A673 (cell line): ENCODE data around the gene ATP1A1. TPM values are rescaled to one million over a fixed set of nuclear protein-coding genes. Genes with fewer than 3 reads are reported as not detected.

Source experiments
- BruUV-seq: library from RNA; stranded (reverse); fragments of 400-500 nt; replicated peaks from 2 replicates; lab custom pipeline; 2021; lab: Mats Ljungman, UMichigan
- CTCF ChIA-PET: fragments of 300-600 bp; sonication (Branson Sonifier 250); formaldehyde crosslinking; loops from one replicate; lab custom pipeline; 2022; ENCODE audit warnings: antibody characterized with exemption; lab: Charles Lee
- POLR2A ChIA-PET: fragments of 300-600 bp; sonication (Branson Sonifier 250); formaldehyde crosslinking; loops from one replicate; lab custom pipeline; 2022; ENCODE audit warnings: antibody characterized with exemption; ENCODE audit not compliant: low non-redundant PET; lab: Charles Lee
- DNase-seq: peaks from one replicate; pipeline ENCODE4 v3.0.0-alpha.2; 2015; ENCODE audit warnings: low spot score
- H3K27ac ChIP-seq: fragments of 200-600 bp; sonication (generic); 2 replicates; pipeline ENCODE4 v1.5.1; 2016; ENCODE audit warnings: mixed run types, low read depth, mild to moderate bottlenecking, mixed read lengths, antibody characterized with exemption, low read length; ENCODE audit not compliant: poor library complexity, severe bottlenecking
- H3K27me3 ChIP-seq: fragments of 200-600 bp; sonication (generic); replicated peaks from 2 replicates; pipeline ENCODE4 v1.6.1; 2017; ENCODE audit warnings: mixed run types, low read depth, mild to moderate bottlenecking, mixed read lengths, antibody characterized with exemption, low read length; ENCODE audit not compliant: insufficient read depth, poor library complexity
- H3K36me3 ChIP-seq: fragments of 200-600 bp; sonication (generic); 2 replicates; pipeline ENCODE4 v1.6.1; 2016; ENCODE audit warnings: mixed run types, mild to moderate bottlenecking, mixed read lengths, antibody characterized with exemption, low read length; ENCODE audit not compliant: insufficient read depth, poor library complexity, severe bottlenecking
- H3K4me1 ChIP-seq: fragments of 200-600 bp; sonication (generic); 2 replicates; pipeline ENCODE4 v1.6.1; 2017; ENCODE audit warnings: mixed run types, mild to moderate bottlenecking, mixed read lengths, antibody characterized with exemption, low read length; ENCODE audit not compliant: insufficient read depth, poor library complexity, severe bottlenecking
- H3K4me3 ChIP-seq: fragments of 200-600 bp; sonication (generic); 2 replicates; pipeline ENCODE4 v1.5.1; 2016; ENCODE audit warnings: low read depth, mixed run types, mild to moderate bottlenecking, mixed read lengths, low read length; ENCODE audit not compliant: poor library complexity, severe bottlenecking
- H3K9me3 ChIP-seq: fragments of 200-600 bp; sonication (generic); 2 replicates; pipeline ENCODE4 v1.6.1; 2016; ENCODE audit warnings: mixed run types, low read depth, mild to moderate bottlenecking, mixed read lengths, antibody characterized with exemption, low read length; ENCODE audit not compliant: poor library complexity, severe bottlenecking
- EZH2 ChIP-seq: fragments of 200-600 bp; sonication (generic); IDR thresholded peaks from 2 replicates; pipeline ENCODE4 v1.6.1; 2017; ENCODE audit warnings: borderline replicate concordance, low read depth, mild to moderate bottlenecking, mixed read lengths, antibody characterized with exemption, low read length; ENCODE audit not compliant: poor library complexity, severe bottlenecking
- intact Hi-C: fragments of 100-400 bp; cut with micrococcal nuclease; formaldehyde crosslinking; loops from one replicate; pipeline ENCODE4 v1.10.0; 2022; ENCODE audit not compliant: unreplicated experiment
- total RNA-seq: library from RNA; stranded (reverse); gene quantifications from 2 replicates; pipeline ENCODE4 v1.2.3, GENCODE V29; 2021
- TF ChIP-seq, protein P1 (sequence below): fragments of 300-800, 200-600 bp; sonication (generic); conservative IDR thresholded peaks from 2 replicates; pipeline ENCODE4 v1.5.1; 2017; ENCODE audit warnings: low read depth, mild to moderate bottlenecking, antibody characterized with exemption, low read length, moderate library complexity, mixed read lengths

Gene ATP1A1
- total RNA-seq, 1 experiment from 2014 or later: 1,420 TPM

DNA sequence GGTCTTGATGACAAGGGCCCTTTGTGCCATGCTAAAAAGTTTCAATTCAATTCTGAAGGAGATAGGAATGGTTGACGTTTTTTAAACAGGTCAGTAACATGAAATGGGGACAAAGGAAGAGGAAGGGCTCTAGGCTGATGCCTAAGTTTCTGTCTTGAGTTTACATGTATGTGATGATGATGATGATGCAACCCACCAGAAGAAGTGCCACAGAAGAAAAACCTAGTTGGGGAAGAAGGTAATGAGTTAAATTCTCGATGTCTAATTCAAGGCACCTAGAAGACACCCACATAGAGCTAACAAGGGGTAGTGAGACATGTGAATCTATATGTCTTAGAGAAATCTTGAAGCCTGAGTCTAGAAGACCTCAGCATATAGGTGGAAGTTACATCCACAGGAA, 44.4 kb upstream of the ATP1A1 start:
- intact Hi-C loops: no loop called here
- no peaks in the 10 kb centered on the region for H3K36me3 ChIP-seq
- H3K4me1 ChIP-seq: peaks cover 11% of the 10 kb centered on the region
- H3K27ac ChIP-seq: no peak overlapping the region
- no peak for TF ChIP-seq EZH2
- TF ChIP-seq, protein P1, sequence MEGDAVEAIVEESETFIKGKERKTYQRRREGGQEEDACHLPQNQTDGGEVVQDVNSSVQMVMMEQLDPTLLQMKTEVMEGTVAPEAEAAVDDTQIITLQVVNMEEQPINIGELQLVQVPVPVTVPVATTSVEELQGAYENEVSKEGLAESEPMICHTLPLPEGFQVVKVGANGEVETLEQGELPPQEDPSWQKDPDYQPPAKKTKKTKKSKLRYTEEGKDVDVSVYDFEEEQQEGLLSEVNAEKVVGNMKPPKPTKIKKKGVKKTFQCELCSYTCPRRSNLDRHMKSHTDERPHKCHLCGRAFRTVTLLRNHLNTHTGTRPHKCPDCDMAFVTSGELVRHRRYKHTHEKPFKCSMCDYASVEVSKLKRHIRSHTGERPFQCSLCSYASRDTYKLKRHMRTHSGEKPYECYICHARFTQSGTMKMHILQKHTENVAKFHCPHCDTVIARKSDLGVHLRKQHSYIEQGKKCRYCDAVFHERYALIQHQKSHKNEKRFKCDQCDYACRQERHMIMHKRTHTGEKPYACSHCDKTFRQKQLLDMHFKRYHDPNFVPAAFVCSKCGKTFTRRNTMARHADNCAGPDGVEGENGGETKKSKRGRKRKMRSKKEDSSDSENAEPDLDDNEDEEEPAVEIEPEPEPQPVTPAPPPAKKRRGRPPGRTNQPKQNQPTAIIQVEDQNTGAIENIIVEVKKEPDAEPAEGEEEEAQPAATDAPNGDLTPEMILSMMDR: no peak
- H3K9me3 ChIP-seq: no peaks in the 10 kb centered on the region
- H3K27me3 ChIP-seq: no peaks in the 10 kb centered on the region
- no peak overlapping the region for H3K4me3 ChIP-seq
- no TSS peak for BruUV-seq
- ChIA-PET POLR2A (no interaction called here), CTCF (no interaction called here)
- DNase-seq: no peak

DNA sequence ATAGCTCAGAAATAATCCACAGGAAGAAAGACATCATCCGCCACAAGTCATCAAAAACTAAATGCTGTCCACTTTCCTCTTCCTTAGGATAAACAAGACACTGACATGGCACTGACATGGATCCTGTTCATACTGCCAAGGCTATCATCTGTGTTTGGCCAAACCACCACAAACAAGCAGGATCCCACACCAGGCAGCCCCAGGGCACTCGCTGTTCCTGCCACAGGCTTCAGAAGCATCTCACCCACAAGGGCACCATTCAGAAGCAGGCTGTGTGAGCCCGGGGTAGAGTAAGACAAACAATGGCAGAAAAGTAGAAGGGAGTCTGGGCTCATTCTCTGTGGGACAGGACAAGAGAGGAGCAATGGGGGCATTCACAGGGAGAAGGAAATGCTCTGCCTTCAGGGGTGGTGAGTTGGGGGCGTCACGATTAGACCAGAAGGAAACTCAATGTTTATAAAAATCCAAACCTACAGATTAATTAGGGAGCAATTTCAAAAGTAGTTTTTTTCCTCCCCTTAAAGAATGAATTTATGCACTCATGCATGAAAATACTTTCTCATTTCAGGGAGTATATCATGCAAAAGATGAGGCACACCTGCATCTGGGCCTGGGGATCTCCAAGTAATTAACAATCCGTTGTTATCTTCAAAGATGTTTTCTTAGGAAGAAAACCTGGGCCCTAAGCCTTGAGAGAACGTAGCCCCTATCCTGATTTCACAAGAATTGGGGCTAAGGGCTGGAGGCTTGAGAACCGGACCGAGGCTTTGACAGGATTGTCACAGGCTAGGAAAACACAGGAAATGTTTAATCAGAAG, 43.3 kb upstream of the ATP1A1 start:
- Histone ChIP-seq H3K4me1 (peaks cover 21% of the 10 kb centered on the region), H3K9me3 (no peaks in the 10 kb centered on the region), H3K36me3 (no peaks in the 10 kb centered on the region), H3K27me3 (no peaks in the 10 kb centered on the region), H3K4me3 (no peak overlapping the region), H3K27ac (no peak overlapping the region)
- no TSS peak for BruUV-seq
- DNase-seq: peak; percentile 46
- intact Hi-C loops: no loop called here
- TF ChIP-seq, protein P1: no peak
- no peak for TF ChIP-seq EZH2
- ChIA-PET POLR2A (no interaction called here), CTCF (no interaction called here)

DNA sequence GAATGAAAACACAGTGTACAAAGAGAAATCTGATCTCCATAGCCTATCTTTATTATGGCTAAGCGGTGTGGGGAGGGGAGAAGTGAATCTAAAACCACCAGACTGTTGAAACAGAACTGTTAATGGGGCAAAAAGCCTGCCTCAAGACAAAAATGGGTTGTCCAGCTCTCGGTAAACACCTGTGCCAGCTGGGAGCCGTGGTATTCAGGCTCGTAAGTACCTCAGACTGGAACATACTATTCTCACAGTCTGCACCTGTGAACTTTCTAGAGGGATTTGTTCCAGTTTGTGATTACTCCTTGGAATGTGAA, 42.7 kb upstream of the ATP1A1 start:
- BruUV-seq: no TSS peak
- ChIA-PET POLR2A (no interaction called here), CTCF (no interaction called here)
- no peaks in the 10 kb centered on the region for H3K27me3 ChIP-seq
- no peaks in the 10 kb centered on the region for H3K9me3 ChIP-seq
- intact Hi-C loops: no loop called here
- no peak overlapping the region for H3K27ac ChIP-seq
- H3K4me3 ChIP-seq: no peak overlapping the region
- DNase-seq: no peak
- no peaks in the 10 kb centered on the region for H3K36me3 ChIP-seq
- no peak for TF ChIP-seq EZH2
- TF ChIP-seq, protein P1: no peak
- peaks cover 22% of the 10 kb centered on the region for H3K4me1 ChIP-seq
